T47D (cell line): ENCODE data around the gene STAU1.
A peak's percentile ranks its signal among the peaks of the same experiment; 100 is the strongest.
"Not testable (repeated sequence)": the region's sequence is repeated elsewhere in the genome, so short reads cannot be mapped to it uniquely, and the experiment has no call there.

Experiments
- DNase-seq, 2 experiments: peaks; one replicate each; pipeline versions ENCODE4 v3.0.0 to v3.0.0-alpha.2; 2011 to 2012; ENCODE audit warnings: low read depth in 1 of 2, low spot score in 1 of 2
- JUND ChIP-seq: IDR thresholded peaks from 2 replicates; pipeline ENCODE4 v1.6.1; 2012; ENCODE audit warnings: low read depth
- in situ Hi-C: cut with HindIII; loops from 2 replicates; pipeline ENCODE4 v1.10.0; 2016; ENCODE audit warnings: low sequenced_read_pairs, low pct_unique_long_range_greater_than_20kb

Gene STAU1

GRCh38 chr20:49219091-49219923 lies 31.2 kb upstream of the STAU1 start, which contains the start of gene DDX27:
Gene DDX27 (plus strand): TSS chr20:49219416. CDS start chr20:49219449, 33 bp downstream.
- DNase-seq: peak; percentile 89 to 100
- no peak for TF ChIP-seq JUND
- in situ Hi-C loops: no loop called here

- in situ Hi-C loops, DNase-seq: not testable (repeated sequence)
Measured at GRCh38 chr20:49218739-49219090, 30.6 kb upstream of the STAU1 start.

DNA sequence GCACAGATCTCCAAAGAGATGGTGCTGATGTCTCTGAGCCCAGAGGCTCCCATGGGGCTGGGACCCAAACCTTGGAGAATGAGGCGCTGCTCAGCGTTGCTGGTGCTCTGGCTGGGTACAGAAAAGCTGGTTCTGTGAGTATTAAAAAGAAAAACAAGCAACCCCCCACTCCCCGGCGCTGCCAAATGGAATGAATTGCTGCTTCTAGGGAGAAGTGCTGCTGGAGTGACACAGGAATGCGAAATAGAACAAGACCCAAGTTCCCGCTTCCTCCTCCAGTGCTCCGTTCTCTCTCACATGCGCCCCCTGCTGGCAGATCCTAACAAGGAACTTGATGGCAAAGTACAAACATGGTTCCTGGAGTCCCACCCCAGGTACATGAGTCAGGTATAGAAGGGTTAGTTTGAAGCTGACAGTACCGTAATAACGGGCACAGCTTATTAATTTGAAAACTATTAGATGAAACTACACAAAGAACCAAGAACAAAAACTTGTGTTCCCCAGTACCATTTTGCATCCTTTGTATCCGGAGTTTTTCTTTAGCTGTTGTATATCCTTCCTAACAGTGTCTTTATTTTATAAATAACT lies 29.0 kb upstream of the STAU1 start:
- in situ Hi-C loops: no loop called here
- DNase-seq: peak; percentile 51 to 96
- no peak for TF ChIP-seq JUND

GRCh38 chr20:49215232-49215631 lies 27.1 kb upstream of the STAU1 start:
- no peak for DNase-seq
- in situ Hi-C loops: no loop called here
- no peak for TF ChIP-seq JUND

DNA sequence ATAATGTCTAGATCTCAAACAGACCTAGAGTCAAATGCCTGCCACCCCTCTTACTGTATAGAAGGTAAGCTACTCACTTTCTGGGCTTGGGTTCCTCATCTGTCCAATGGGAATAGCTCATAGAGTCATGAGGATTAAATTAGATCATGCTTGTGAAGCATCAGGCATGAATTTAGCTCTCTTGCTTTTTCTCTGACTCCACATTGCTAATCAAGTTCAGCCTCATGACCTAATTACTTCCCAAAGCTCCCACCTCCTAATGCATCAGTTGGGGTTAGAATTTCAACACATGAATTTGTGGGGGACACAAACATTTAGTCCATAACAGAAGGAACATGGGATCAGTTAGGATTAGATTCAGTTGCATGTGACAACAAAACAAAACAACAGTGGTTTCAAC lies 26.4 kb upstream of the STAU1 start:
- in situ Hi-C loops: no loop called here
- DNase-seq: no peak
- TF ChIP-seq JUND: no peak

DNA sequence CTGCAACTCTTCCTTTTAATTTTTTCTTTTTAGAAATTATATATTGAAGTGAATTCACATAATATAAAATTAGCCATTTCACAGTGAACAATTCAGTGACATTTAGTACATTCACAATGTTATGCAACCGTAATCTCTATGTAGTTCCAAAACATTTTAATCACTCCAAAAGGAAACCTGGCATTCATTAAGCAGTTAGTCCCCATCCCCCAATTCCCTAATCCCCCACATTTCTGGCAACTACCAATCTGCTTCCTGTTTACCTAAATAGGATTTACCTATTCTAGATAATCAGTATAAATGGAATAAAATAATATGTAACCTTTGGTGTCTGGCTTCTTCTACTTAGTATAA lies 22.6 kb upstream of the STAU1 start:
- in situ Hi-C loops: no loop called here
- no peak for DNase-seq
- no peak for TF ChIP-seq JUND

DNA sequence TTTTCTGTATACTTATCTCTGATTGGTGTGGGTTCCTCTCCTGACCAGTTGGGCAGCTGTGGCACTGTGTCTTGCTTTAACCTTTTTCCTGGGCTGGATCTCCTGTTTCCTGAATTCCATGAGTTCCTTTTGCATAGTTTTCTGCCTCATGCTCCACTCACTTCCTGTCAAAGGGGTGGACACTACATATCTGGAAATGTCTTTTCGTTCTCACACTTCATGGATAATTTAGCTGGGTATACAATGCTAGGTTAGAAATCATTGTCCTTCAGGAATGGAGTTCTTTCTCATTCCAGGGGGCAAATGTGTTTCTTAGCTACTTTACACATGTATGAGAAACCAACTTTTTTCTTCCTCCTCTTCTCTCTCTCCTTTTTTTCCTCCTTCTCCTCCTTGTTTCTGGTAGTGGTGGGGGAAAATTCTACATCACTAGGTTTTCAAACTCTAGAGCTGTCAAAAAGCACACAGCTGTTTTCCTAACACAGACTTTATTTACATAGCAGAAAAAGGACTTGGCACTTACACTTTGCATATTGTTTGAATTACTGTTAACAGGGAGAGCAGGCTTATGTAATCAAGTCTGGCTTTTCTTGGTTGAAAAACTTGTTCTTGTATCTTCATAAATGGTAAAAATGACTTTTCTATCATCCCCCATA lies 22.1 kb upstream of the STAU1 start:
- no peak for TF ChIP-seq JUND
- peak in 1 of 2 experiments; percentile 28 for DNase-seq
- in situ Hi-C loops: no loop called here

DNA sequence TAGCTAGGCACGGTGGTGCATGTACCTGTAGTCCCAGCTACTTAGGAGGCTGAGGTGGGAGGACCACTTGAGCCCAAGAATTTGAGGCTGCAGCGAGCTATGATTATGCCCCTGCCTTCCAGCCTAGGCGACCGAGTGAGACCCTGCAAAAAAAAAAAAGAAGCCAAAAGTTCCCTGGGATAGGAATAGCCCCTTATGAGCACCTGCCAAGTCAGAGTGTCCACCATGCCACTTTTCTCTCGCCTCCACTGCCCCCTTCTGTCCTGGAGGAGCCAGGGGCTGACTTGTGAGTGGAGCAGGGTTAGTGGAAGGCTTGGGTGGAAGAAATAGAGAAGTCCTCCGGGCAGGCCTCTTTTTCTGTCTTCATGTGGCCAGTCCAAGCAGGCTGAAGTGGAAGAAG lies 18.9 kb upstream of the STAU1 start:
- in situ Hi-C loops: no loop called here
- DNase-seq: no peak
- no peak for TF ChIP-seq JUND

DNA sequence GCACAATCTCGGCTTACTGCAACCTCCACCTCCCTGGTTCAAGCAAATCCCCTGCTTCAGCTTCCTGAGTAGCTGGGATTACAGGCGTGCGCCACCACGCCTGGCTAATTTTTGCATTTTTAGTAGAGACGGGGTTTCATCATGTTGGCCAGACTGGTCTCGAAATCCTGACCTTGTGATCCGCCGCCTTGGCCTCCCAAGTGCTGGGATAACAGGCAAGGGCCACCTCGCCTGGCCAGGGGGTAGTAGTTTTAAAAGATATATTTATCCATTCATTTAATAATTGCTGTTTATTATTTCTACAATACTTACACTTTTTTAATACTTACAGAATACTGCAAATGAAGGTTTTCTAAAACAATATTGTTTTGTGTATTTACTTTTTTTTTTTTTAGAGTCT lies 15.6 kb upstream of the STAU1 start:
- no peak for DNase-seq
- no peak for TF ChIP-seq JUND
- in situ Hi-C loops: no loop called here

- in situ Hi-C loops: no loop called here
- no peak for TF ChIP-seq JUND
- DNase-seq: no peak
Measured at GRCh38 chr20:49203011-49203410, 14.9 kb upstream of the STAU1 start.

- in situ Hi-C loops: no loop called here
- TF ChIP-seq JUND: no peak
- no peak for DNase-seq
Measured at GRCh38 chr20:49199729-49200293, 11.7 kb upstream of the STAU1 start.

- in situ Hi-C loops, DNase-seq: not testable (repeated sequence)
Measured at GRCh38 chr20:49192944-49193518, 4.9 kb upstream of the STAU1 start.
